H1 (cell line): ENCODE measurements around the gene RETREG1. TPM values are rescaled to one million over a fixed set of nuclear protein-coding genes. Genes with fewer than 3 reads are reported as not detected.

Experiments used
- CTCF ChIA-PET: fragments of 300-600 bp; sonication (Branson Sonifier 250); formaldehyde crosslinking; loops from one replicate; lab custom pipeline; 2021; ENCODE audit not compliant: partially characterized antibody; lab: Charles Lee
- POLR2A ChIA-PET: fragments of 300-600 bp; sonication (Branson Sonifier 250); formaldehyde crosslinking; loops from one replicate; lab custom pipeline; 2021; ENCODE audit warnings: inconsistent platforms; ENCODE audit not compliant: partially characterized antibody; lab: Charles Lee
- DNase-seq, 2 experiments: peaks; one replicate each; pipeline versions ENCODE4 v3.0.0 to v3.0.0-alpha.2; 2010 to 2022; ENCODE audit warnings: low spot score in 2 of 2, low read depth in 1 of 2, mixed read lengths in 1 of 2
- FAIRE-seq: peaks from 2 replicates; lab custom pipeline; 2011; peaks lifted over from hg19 to GRCh38; lab: Jason Lieb, UNC
- H2AFZ ChIP-seq: 2 replicates; pipeline ENCODE4 v1.8.1; 2012; ENCODE audit warnings: low read length, inconsistent platforms
- H2AK5ac ChIP-seq: 2 replicates; pipeline ENCODE4 v1.6.1; 2013; ENCODE audit warnings: low read depth, low read length
- H2BK120ac ChIP-seq: replicated peaks from 2 replicates; pipeline ENCODE3; 2013; ENCODE audit warnings: low read depth, low read length, inconsistent platforms
- H2BK12ac ChIP-seq: 2 replicates; pipeline ENCODE4 v1.6.1; 2013; ENCODE audit warnings: low read depth, low read length
- H2BK15ac ChIP-seq: 2 replicates; pipeline ENCODE4 v1.6.1; 2013; ENCODE audit warnings: low read length
- H2BK20ac ChIP-seq: 2 replicates; pipeline ENCODE4 v1.6.1; 2013; ENCODE audit warnings: low read length
- H2BK5ac ChIP-seq: 2 replicates; pipeline ENCODE4 v1.6.1; 2013; ENCODE audit warnings: low read depth, low read length
- H3K14ac ChIP-seq: 2 replicates; pipeline ENCODE4 v1.6.1; 2013; ENCODE audit warnings: inconsistent platforms; ENCODE audit not compliant: insufficient read length
- H3K18ac ChIP-seq: 2 replicates; pipeline ENCODE4 v1.6.1; 2013; ENCODE audit warnings: low read length; ENCODE audit errors: extremely low read depth
- H3K23ac ChIP-seq: 2 replicates; pipeline ENCODE4 v1.6.1; 2013; ENCODE audit warnings: inconsistent platforms; ENCODE audit not compliant: insufficient read length
- H3K23me2 ChIP-seq: 2 replicates; pipeline ENCODE4 v1.6.1; 2013; ENCODE audit warnings: low read depth, low read length
- H3K27ac ChIP-seq: 2 replicates; pipeline ENCODE4 v1.6.1; 2011; ENCODE audit warnings: low read depth, low read length, inconsistent platforms
- H3K27me3 ChIP-seq, 4 experiments: replicated peaks in 1 of 4; 1 replicate in 1 of 4; 2 replicates in 3 of 4; pipeline versions ENCODE4 v1.6.1 to v1.8.1; 2011 to 2013; ENCODE audit warnings: low read length in 3 of 4, mild to moderate bottlenecking in 3 of 4, inconsistent platforms in 2 of 4, mixed read lengths in 2 of 4, moderate library complexity in 1 of 4; ENCODE audit not compliant: control insufficient read depth in 3 of 4, insufficient read depth in 3 of 4; ENCODE audit errors: extremely low read depth in 1 of 4
- H3K36me3 ChIP-seq, 4 experiments: 2 replicates each; pipeline versions ENCODE4 v1.6.1 to v1.8.1; 2011 to 2013; ENCODE audit warnings: mild to moderate bottlenecking in 4 of 4, low read length in 3 of 4, moderate library complexity in 2 of 4, control low read depth in 1 of 4, inconsistent platforms in 1 of 4; ENCODE audit not compliant: insufficient read depth in 4 of 4, control insufficient read depth in 2 of 4
- H3K4ac ChIP-seq: replicated peaks from 2 replicates; pipeline ENCODE3; 2013; ENCODE audit warnings: low read length, low read depth, mixed read lengths, inconsistent platforms; ENCODE audit not compliant: insufficient read length
- H3K4me1 ChIP-seq, 4 experiments: replicated peaks in 1 of 4; 1 replicate in 1 of 4; 2 replicates in 3 of 4; pipeline versions ENCODE4 v1.6.1 to v1.8.1; 2011 to 2013; ENCODE audit warnings: low read length in 3 of 4, inconsistent platforms in 2 of 4, mixed read lengths in 1 of 4; ENCODE audit not compliant: insufficient read depth in 4 of 4, control insufficient read depth in 3 of 4
- H3K4me2 ChIP-seq, 2 experiments: 2 replicates each; pipeline versions ENCODE4 v1.6.1 to v1.8.1; 2011 to 2013; ENCODE audit warnings: low read depth in 2 of 2, low read length in 2 of 2, control low read depth in 1 of 2, inconsistent platforms in 1 of 2, mild to moderate bottlenecking in 1 of 2; ENCODE audit not compliant: insufficient read depth in 1 of 2
- H3K4me3 ChIP-seq, 4 experiments: fragments of 200-600, 300-600 bp in 1 of 4; sonication (generic), shearing (Covaris generic), sonication (Bioruptor Twin) in 1 of 4; 2 replicates each; pipeline versions ENCODE4 v1.5.1 to v1.8.1; 2011 to 2016; ENCODE audit warnings: low read length in 4 of 4, low read depth in 3 of 4, control low read depth in 2 of 4, inconsistent platforms in 2 of 4, mild to moderate bottlenecking in 2 of 4, mixed read lengths in 1 of 4, moderate library complexity in 1 of 4; ENCODE audit not compliant: insufficient read depth in 2 of 4; ENCODE audit errors: extremely low read depth in 1 of 4
- H3K56ac ChIP-seq: replicated peaks from 2 replicates; pipeline ENCODE3; 2013; ENCODE audit warnings: low read depth, mild to moderate bottlenecking, mixed read lengths, low read length, inconsistent platforms; ENCODE audit not compliant: insufficient read length
- H3K79me1 ChIP-seq: 2 replicates; pipeline ENCODE4 v1.6.1; 2013; ENCODE audit warnings: low read depth, low read length, control low read depth
- H3K79me2 ChIP-seq, 2 experiments: 2 replicates each; pipeline versions ENCODE4 v1.6.1 to v1.8.1; 2012 to 2013; ENCODE audit warnings: low read length in 2 of 2, mild to moderate bottlenecking in 2 of 2, inconsistent platforms in 1 of 2; ENCODE audit not compliant: insufficient read depth in 2 of 2, control insufficient read depth in 1 of 2
- H3K9ac ChIP-seq, 4 experiments: replicated peaks in 1 of 4; 1 replicate in 1 of 4; 2 replicates in 3 of 4; pipeline versions ENCODE4 v1.6.1 to v1.8.1; 2011 to 2013; ENCODE audit warnings: low read depth in 3 of 4, low read length in 3 of 4, control low read depth in 2 of 4, mild to moderate bottlenecking in 2 of 4, moderate library complexity in 2 of 4, inconsistent platforms in 1 of 4; ENCODE audit errors: extremely low read depth in 1 of 4
- H3K9me3 ChIP-seq, 2 experiments: 2 replicates each; pipeline versions ENCODE4 v1.6.1 to v1.8.1; 2012 to 2013; ENCODE audit warnings: mild to moderate bottlenecking in 2 of 2, moderate library complexity in 2 of 2, control low read depth in 1 of 2, inconsistent platforms in 1 of 2, low read depth in 1 of 2, low read length in 1 of 2, mixed read lengths in 1 of 2; ENCODE audit not compliant: insufficient read depth in 2 of 2
- H4K20me1 ChIP-seq, 2 experiments: replicated peaks in 1 of 2; 2 replicates each; pipeline versions ENCODE3 to v1.8.1; 2011 to 2013; ENCODE audit warnings: inconsistent platforms in 2 of 2, low read length in 2 of 2, mild to moderate bottlenecking in 1 of 2; ENCODE audit not compliant: insufficient read depth in 2 of 2, control insufficient read depth in 1 of 2
- H4K5ac ChIP-seq: 2 replicates; pipeline ENCODE4 v1.6.1; 2013; ENCODE audit warnings: low read length, low read depth, mixed read lengths, inconsistent platforms; ENCODE audit not compliant: insufficient read length
- H4K8ac ChIP-seq: 2 replicates; pipeline ENCODE4 v1.8.0; 2013; ENCODE audit warnings: mild to moderate bottlenecking, moderate library complexity, low read length, inconsistent platforms; ENCODE audit not compliant: insufficient read depth; ENCODE audit errors: extremely low read depth
- H4K91ac ChIP-seq: replicated peaks from 2 replicates; pipeline ENCODE3; 2013; ENCODE audit warnings: low read length, mixed read lengths, inconsistent platforms; ENCODE audit not compliant: insufficient read length
- HDAC2 ChIP-seq, 2 experiments: fragments of 300-600 bp in 1 of 2; sonication (generic) in 1 of 2; IDR thresholded peaks; 2 replicates each; pipeline ENCODE4 v1.6.1; 2011 to 2012; ENCODE audit warnings: low read depth in 2 of 2, low read length in 2 of 2, mild to moderate bottlenecking in 2 of 2, moderate library complexity in 2 of 2, borderline replicate concordance in 1 of 2, inconsistent platforms in 1 of 2
- SIN3A ChIP-seq, 2 experiments: IDR thresholded peaks in 1 of 2; conservative IDR thresholded peaks in 1 of 2; 2 replicates each; pipeline ENCODE4 v1.6.1; 2011 to 2012; ENCODE audit warnings: low read length in 2 of 2, improper control_type of control experiment in 1 of 2, low read depth in 1 of 2, mild to moderate bottlenecking in 1 of 2
- WGBS, 2 experiments: shearing (Covaris generic) in 1 of 2; methylation state at CpG; one replicate each; pipeline versions ENCODE4 v1.1.6 to v1.1.7; 2013 to 2015; ENCODE audit warnings: low lambda C conversion rate in 2 of 2, mixed read lengths in 2 of 2, inconsistent platforms in 1 of 2, low coverage in 1 of 2, missing lambda C conversion rate in 1 of 2; ENCODE audit not compliant: insufficient replicate concordance in 2 of 2, insufficient coverage in 1 of 2, insufficient read length in 1 of 2; ENCODE audit errors: extremely low coverage in 1 of 2, missing lambda C conversion rate in 1 of 2; 5-methylcytosine and 5-hydroxymethylcytosine counted together
- polyA plus RNA-seq, 7 experiments: library from polyadenylated mRNA; depleted of rRNA in 3 of 7; stranded (reverse) in 5 of 7; unstranded in 2 of 7; fragments of >200 nt in 5 of 7; fragments of 200-250 nt in 2 of 7; gene quantifications; 1 replicate in 5 of 7; 2 replicates in 1 of 7; 4 replicates in 1 of 7; pipeline versions ENCODE4 v1.2.1 to v1.2.3, GENCODE V29; 2011 to 2013; ENCODE audit warnings: missing spikeins in 2 of 7, mixed read lengths in 2 of 7
- total RNA-seq: library from RNA; stranded (reverse); fragmentation: NEBNext Ultra II Directional; extraction: Animal tissue kit (Norgen Biotek cat#: 25700); gene quantifications from 2 replicates; pipeline ENCODE4 v1.2.1, GENCODE V29; 2021
- TF ChIP-seq, protein P1 (sequence below): IDR thresholded peaks from 2 replicates; pipeline ENCODE4 v1.6.1; 2012; ENCODE audit warnings: low read length, inconsistent platforms

The RETREG1 gene
- total and polyA plus RNA-seq, 2 of the 8 experiments (the other 6 are each of a cell fraction or from before 2014, with no cell fraction given) = 0.62 to 1.9 TPM

DNA sequence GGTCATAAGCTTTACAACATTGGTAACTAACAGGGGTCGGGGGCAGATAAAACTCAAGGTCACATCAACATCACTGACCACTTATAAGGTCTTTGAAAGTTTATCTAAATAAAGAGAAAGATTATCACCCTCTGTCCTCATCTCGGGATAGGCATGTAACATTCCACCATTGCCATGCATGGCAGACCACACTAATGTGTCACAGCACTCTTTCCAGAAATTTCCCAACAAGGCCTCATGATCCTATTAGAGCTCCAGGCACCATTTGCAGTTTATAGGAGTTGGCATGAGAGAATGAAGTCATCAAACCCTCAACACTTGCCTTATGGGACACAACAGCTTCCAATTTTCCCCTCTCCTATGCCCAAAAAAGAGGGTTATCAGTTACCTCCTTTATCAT, 119.3 kb downstream of the RETREG1 start:
- H3K9ac ChIP-seq = no peak overlapping the region
- no peak overlapping the region for H3K23ac ChIP-seq
- H3K27me3 ChIP-seq = no peaks in the 10 kb centered on the region; a peak in 1 of 7 replicates
- H3K79me2 ChIP-seq = no peaks in the 10 kb centered on the region
- H3K23me2 ChIP-seq = no peaks in the 10 kb centered on the region
- no peak overlapping the region for H4K91ac ChIP-seq
- no peak overlapping the region for H2AFZ ChIP-seq
- H3K79me1 ChIP-seq = no peaks in the 10 kb centered on the region
- H3K14ac ChIP-seq = no peak overlapping the region
- 91% methylated on average over 2 of the region's 2 CpGs; no CpG with 5 or more reads in 1 of the 2 experiments for WGBS, 2 experiments
- no peak overlapping the region for H4K5ac ChIP-seq
- TF ChIP-seq, protein P1, sequence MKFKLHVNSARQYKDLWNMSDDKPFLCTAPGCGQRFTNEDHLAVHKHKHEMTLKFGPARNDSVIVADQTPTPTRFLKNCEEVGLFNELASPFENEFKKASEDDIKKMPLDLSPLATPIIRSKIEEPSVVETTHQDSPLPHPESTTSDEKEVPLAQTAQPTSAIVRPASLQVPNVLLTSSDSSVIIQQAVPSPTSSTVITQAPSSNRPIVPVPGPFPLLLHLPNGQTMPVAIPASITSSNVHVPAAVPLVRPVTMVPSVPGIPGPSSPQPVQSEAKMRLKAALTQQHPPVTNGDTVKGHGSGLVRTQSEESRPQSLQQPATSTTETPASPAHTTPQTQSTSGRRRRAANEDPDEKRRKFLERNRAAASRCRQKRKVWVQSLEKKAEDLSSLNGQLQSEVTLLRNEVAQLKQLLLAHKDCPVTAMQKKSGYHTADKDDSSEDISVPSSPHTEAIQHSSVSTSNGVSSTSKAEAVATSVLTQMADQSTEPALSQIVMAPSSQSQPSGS = no peak
- no peak for TF ChIP-seq SIN3A (conservative IDR thresholded peaks at IDR 0.05 in 1 of 2, IDR thresholded peaks at IDR 0.05 in 1 of 2; ENCODE audit: low read depth in 1 of 2, low read length in 2 of 2)
- TF ChIP-seq HDAC2 (IDR thresholded peaks at IDR 0.05; ENCODE audit: borderline replicate concordance in 1 of 2, low read depth in 2 of 2, low read length in 2 of 2) = no peak
- no peak overlapping the region for H3K18ac ChIP-seq
- no peak overlapping the region for H3K56ac ChIP-seq
- H3K4me3 ChIP-seq = no peak overlapping the region
- H2AK5ac ChIP-seq = no peak overlapping the region
- H3K4me1 ChIP-seq = no peaks in the 10 kb centered on the region
- peaks cover 15 to 20% of the 10 kb centered on the region in 2 experiments for H3K9me3 ChIP-seq
- H2BK15ac ChIP-seq = no peak overlapping the region
- POLR2A ChIA-PET = interaction anchor here (0.6 kb wide), 1 partner anchor 164 kb away, joined by 3 read pairs; no protein-coding TSS in a partner anchor
- no peak overlapping the region for H3K4ac ChIP-seq
- CTCF ChIA-PET = interaction anchor here (0.5 to 1.8 kb wide), 3 partner anchors 55 to 705 kb away, joined by 4 to 6 read pairs (median 5); no protein-coding TSS in a partner anchor
- H4K20me1 ChIP-seq = no peaks in the 10 kb centered on the region
- FAIRE-seq = no peak
- DNase-seq = no peak
- H2BK5ac ChIP-seq = no peak overlapping the region
- no peak overlapping the region for H2BK12ac ChIP-seq
- H3K27ac ChIP-seq = no peak overlapping the region
- H3K4me2 ChIP-seq = no peak overlapping the region
- no peaks in the 10 kb centered on the region; a peak in 1 of 8 replicates for H3K36me3 ChIP-seq
- no peak overlapping the region for H4K8ac ChIP-seq
- H2BK20ac ChIP-seq = no peak overlapping the region
- H2BK120ac ChIP-seq = no peak overlapping the region
